Iris pigment epithelial cell (primary cell): Measurements from ENCODE around the gene TEAD2.
A peak's percentile ranks its signal among the peaks of the same experiment; 100 is the strongest.
"Not testable (repeated sequence)": the region's sequence is repeated elsewhere in the genome, so short reads cannot be mapped to it uniquely, and the experiment has no call there.

ENCODE experiments used
- DNase-seq: peaks from one replicate; pipeline ENCODE4 v3.0.0-alpha.2; 2011; ENCODE audit warnings: low read depth

The TEAD2 gene

DNA sequence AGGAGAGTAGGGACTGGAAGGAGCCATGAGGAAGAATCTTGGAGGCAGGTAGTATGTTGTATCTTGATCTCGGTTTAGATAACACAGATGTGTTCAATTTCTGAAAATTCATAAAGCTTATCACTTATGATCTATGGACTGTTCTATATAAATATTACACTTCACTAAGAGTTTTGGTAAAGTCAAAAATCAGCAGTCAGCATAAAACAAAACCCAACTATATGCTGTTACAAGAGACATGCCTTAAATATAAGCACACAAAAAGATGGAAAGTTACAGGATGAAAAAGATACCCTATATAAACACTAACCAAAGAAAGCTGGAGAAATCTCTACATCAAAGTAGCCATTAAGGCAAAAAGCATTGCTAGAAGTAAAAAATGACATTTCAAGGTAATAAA, 21.4 kb upstream of the TEAD2 start:
- no peak for DNase-seq

DNA sequence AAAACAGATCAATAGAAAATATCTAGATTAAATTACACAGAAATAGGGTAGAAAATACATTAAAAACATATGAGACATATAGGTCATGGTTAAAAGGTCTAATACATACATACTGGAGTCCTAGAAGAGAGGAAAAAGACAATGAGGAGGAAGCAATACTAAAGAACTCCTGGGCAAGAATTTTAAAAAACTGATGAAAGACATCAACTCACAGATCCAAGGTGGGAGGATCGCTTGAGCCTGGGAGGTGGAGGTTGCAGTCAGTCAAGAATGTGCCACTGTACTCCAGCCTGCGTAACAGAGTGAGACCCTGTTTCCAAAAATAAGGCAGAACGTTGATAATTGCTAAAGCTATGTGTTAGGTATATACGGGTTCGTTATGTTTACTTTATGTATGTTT, 20.4 kb upstream of the TEAD2 start:
- no peak for DNase-seq

DNA sequence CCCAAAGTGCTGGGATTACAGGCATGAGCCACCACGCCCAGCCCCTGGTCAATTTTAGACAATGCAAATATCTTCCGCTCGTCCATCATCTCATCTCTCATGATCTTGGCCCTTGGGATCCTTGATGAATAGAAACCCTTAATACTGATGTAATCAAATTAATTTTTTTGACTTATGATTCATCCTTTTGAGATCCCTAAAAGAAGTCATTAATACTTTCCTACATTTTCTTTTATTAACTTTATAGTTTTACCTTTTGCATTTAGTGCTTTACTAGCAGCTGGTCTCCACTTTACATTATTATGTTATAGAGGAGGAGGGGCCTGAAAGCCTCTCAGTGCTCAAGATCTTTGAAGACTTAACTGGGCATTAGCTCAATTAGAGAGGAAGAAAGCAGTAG, 18.2 kb upstream of the TEAD2 start:
- DNase-seq = no peak

DNA sequence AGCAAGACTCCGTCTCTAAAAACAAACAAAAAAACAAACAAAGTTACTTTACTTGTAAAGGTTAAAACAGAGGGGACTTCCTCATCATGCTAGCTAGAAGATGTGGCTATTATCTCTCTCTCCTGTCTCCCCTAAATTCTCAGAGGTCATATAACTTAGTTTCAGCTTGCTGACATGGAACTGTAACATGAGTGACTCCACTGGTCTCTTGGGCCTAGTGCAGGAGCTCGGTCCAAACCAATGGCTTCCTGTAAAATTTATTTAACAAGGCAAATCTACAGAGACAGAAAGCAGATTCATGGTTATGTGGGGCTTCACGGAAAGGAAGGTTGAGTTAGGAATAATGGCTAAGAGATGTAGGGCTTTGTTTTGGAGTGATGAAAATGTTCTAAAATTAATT, 16.3 kb upstream of the TEAD2 start:
- DNase-seq = no peak

DNA sequence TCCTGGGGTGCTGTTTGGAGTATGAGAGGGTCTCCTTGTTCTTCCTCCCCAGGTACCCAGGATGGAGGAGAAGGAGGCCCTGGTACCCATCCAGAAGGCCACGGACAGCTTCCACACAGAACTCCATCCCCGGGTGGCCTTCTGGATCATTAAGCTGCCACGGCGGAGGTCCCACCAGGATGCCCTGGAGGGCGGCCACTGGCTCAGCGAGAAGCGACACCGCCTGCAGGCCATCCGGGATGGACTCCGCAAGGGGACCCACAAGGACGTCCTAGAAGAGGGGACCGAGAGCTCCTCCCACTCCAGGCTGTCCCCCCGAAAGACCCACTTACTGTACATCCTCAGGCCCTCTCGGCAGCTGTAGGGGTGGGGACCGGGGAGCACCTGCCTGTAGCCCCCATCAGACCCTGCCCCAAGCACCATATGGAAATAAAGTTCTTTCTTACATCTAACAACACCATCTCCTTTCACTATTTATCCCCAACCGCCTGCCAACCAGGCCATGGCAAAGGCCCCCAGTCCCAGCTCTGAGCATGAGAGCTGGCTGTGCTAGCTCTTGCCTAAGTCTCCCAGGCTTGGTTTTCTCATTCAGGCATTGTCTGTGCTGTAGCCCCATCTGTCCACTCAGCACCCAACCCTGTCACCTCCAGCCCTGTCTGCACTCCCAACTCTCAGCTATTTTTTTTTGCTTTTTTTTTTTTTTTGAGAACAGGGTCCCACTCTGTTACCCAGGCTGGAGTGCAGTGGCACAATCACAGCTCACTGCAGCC, 12.6 kb upstream of the TEAD2 start:
- no peak for DNase-seq

DNA sequence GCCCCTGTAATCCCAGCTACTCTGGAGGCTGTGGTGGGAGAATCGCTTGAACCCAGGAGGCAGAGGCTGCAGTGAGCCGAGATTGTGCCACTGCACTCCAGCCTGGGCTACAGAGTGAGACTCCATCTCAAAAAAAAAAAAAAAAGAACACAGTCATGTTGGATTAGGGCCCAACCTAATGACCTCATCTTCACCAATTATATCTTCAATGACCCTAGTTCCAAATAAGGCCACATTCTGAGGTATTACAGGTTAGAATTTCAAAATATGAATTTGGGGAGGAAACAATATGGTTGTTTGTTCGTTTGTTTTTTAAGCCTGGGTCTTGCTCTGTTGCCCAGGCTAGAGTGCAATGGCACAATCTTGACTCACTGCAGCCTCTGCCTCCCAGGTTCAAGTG, 11.0 kb upstream of the TEAD2 start:
- not testable (repeated sequence) for DNase-seq

DNA sequence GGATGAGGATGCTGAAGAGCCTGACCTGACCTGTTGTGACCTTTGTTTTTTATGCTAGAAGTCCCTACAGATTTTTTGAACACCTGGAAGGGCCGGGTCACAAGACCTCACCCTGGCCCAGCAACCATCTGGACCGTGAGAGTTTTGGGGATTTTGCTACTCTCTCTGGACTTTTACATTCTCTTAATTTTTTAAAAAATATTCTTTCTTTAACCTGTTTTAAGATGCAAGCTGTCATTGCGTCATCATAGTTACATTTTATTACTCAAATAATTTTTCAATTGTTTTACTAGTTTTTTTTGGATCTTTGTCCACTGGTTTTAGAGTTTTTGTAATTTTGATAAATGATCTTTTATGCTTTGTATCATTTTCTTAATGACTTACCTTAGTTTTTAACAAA, 9.0 kb upstream of the TEAD2 start:
- DNase-seq = no peak

DNA sequence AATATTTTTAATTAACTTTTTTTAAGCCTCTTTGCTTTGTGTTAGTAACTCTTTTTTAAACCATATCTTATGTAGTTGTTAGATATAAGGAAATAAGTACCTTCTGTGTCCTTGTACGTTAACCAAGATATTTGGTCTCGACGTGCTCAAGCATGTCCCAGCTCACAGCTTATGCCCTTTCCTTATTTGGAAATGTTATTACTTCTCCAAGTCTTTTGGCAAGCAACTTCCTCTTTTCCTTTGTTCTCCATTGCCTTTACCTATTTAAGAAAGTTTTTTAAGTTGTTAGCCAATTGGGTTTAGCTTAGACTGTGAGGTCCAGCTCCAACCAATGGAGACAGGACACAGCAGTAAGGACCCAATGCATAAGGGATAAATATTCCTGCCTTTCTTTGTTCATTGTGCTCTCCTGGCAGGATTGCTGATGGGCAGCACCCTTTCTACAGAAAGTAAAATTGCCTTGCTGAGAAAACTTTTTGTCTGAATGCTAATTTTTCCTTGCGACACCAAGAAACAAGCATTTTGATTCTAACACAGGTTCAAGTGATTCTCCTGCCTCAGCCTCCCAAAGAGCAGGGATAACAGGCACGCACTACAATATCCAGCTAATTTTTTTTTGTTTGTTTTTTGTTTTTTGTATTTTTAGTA, 6.6 kb upstream of the TEAD2 start:
- no peak for DNase-seq

DNA sequence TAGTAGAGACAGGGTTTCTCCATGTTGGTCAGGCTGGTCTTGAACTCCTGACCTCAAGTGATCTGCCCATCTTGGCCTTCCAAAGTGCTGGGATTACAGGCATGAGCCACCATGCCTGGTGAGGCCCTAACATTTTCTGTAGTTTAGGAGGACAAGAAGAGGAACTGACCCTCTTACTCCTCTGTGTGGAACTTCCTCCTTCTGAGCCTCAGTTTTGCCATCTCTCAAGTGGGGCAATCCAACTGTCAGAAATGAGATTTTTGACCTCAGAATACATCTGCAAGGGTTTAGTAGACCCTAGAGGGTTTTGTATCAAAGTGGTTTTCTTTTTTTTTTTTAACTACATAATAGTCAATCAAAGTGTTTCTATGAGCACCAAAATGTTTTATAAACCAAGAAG, 3.9 kb upstream of the TEAD2 start:
- DNase-seq = no peak

DNA sequence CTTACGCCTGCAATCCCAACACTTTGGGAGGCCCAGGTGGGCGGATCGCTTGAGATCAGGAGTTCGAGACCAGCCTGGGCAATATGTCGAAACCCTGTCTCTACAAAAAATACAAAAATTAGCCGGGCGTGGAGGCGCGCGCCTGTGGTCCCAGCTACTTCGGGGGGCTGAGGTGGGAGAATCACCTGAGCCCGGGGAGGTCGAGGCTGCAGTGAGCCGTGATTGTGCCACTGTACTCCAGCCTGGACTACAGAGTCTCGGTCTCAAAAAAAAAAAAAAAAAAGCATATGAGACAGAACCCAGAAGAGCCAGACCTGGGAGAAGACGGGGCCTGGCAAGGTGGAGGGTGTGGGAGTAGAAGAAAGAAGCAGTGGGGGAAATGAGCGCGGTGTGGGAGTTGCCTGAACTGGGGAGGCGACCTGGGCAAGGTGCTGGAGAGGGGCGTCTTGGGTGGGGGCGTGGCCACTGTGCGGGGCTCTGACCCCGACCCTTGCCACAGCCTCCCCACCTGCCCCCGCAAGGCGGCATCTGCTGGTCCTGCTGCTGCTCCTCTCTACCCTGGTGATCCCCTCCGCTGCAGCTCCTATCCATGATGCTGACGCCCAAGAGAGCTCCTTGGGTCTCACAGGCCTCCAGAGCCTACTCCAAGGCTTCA, 2.0 kb upstream of the TEAD2 start:
- DNase-seq = no peak

DNA sequence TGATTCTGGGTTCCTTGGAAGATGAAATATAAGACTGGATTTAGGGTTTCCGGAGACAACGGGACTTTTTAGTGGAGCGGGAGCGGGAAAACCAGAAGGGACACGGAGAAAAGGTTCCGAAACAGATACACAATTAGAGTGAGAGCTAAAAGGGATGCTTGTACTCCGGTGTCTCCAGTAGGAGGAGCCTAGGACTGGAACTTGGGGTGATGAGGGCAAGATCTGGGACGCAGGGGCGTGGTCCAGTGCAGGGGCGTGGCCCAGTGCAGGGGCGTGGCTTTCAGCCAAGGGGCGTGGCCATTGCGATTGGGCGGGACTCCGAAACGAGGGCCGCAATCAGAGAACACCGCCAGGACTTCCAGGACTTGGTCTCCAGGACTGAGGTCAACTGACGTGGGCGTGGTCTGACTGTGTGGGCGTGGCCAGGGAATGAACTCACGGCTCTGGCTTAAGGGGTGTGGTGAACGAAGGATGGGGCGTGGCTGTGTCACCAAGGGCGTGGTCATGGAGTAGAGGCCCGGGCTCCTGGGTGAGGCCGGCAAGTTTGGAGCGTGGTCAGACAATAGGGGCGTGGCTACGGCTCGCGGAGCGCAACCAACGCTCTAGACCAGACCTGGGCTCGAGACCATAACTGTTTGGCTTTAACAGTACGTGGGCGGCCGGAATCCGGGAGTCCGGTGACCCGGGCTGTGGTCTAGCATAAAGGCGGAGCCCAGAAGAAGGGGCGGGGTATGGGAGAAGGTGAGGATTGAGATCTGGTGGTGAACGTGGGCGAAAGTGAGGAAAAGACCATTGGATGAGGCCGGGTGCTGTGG, 1.3 kb upstream of the TEAD2 start, which contains the start of gene DKKL1:
DKKL1 (plus strand) TSS at position 610 of the 815 bp plus-strand sequence; CDS start at position 732, 122 bp downstream.
- peak; percentile 99 for DNase-seq

DNA sequence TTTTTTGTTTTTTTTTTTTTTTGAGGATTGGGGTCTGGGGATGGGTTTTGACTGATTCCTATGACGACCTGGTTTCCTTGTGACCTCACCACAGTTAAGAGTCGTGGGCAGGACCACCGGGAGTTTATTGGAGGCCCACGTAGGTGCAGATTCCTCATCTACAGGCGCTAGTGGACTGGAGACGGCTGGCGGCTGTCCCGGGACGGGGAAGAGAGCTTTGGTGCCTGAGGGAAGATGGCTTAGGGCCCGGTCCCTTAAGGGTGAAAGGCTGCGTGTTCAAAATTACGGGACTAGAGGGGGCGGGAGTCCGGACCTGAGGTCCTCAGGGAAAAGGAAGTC, 682 bp upstream of the TEAD2 start:
- peak; percentile 34 for DNase-seq

DNA sequence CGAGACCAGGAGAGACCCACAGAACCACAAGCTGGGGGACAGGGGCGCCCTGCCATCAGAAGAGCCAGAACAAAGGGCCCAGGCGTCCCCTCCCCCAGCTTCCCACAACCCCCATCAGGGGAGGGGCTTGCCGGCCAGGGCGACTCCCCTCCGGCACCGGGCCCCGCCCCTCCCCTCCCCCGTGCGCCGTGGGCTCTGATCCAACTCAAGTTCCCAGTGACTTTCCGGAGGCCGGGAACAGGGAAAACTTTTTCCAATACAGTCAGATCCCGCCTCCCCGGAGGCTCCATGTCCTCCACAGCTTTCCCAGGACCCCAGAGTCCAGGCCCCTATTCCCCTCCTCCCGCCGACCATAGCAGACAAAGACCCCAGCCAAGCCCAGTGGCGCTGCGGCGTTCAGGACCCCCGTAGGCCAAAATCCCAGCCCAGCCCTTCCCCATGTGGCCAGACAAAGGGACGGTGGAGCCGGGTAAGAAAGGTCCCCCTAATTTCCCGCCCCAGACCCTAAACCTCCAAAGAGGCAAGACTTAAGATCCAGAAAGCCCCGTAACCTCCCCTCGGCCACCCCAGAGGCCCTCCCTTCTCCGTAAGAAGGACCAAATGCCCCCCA, 673 bp downstream of the TEAD2 start:
- DNase-seq = peak; percentile 60

DNA sequence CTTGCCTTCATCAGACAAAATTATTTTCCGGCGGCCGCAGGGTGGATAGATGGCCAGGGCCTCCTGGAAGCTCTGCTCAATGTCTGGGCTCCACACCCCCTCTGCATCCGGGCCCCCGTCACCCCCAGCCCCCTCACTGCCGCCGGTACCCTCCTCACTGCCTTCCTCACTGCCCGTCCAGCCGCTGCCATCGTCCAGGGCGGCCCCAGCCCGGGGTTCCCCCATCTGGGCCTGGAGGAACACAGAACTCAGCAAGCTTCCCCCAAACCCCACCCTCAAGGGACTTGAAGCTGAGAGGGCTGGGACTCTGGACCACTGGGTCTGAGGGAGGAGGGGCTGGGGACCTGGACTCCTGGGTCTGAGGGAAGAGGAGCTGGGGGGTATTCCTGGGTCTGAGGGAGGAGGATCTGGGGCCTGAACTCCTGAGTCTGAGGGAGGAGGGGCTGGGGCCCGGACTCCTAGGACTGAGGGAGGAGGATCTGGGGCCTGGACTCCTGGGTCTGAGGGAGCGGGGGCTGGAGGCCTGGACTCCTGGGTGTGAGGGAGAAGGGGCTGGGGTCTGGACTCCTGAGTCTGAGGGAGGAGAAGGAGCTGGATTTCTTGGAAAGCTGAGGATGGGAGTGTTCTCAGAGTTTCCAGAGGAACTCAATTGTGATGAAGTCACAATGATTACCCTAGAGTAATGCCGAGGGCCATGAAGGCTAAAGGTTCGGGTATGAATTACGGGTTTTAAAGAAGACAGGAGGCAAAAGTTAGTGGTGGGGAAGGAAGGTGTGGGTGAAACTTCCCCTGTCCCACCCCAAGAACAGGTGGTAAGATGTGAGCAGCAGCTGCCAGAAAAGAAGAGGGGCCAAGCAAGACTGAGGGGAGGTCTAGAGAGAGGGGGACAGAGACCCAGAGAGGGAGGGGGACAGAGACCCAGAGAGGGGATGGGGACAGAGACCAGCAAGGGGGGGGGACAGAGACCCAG, 2.1 kb downstream of the TEAD2 start:
- no peak for DNase-seq

DNA sequence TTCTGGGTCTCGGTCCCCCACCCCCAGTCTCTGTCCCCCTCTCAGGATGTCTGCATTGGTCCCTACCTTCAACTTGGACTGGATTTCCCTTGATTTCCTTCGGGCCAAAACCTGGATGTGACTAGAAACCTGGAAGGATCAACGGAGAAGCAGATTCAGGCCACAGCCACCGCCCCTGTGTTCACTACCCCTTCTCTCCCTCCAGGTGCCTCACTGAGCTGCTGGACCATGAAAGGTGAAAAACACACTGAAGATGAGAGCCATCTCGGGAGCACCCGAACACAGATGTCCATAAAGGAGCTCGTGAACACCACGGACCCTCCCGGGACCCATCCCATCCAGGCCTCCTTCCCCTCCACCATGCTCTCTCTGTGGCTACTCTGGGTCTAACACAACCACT, 5.0 kb downstream of the TEAD2 start:
- no peak for DNase-seq

DNA sequence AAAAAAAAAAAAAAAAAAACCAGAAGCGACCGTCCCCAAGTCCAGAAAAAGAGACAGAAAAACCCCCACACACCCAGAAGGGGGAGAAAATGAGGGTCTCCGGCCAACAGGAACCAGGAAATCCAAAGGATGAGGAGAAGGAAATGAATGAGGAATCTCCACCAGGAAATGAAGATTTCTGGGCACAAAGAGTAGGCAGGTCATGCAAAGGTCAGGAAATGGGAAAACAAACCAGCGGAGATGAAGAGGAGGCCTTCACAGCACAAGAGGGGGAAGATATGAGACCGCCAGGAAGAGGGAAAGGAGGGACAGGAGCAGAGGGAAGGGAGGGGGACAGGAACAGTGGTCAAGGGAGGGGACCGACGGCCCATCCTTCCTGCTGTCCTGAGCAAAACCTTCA, 5.8 kb downstream of the TEAD2 start:
- DNase-seq = no peak

DNA sequence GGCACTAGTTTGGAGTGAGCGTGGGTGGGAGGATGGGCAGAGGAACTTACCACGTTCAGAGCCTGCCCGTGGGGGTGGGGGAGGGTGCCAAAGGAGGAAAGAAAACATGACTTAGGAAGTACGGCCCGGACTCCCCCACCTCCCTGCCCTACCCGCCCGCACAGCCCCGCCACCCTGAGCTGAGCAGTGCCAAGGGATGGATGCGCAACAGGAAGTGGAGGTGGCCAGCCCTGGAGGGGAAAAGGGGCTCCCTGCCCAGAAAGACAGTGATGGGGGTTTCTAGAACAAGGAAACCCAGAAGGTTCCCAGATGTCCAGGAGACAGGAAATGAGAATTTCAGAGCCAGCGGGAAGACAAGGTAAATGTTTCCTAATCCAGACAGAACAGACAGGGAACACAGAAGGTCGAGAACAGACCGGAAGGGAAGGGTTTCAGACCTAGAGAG, 6.3 kb downstream of the TEAD2 start:
- DNase-seq = peak; percentile 23

DNA sequence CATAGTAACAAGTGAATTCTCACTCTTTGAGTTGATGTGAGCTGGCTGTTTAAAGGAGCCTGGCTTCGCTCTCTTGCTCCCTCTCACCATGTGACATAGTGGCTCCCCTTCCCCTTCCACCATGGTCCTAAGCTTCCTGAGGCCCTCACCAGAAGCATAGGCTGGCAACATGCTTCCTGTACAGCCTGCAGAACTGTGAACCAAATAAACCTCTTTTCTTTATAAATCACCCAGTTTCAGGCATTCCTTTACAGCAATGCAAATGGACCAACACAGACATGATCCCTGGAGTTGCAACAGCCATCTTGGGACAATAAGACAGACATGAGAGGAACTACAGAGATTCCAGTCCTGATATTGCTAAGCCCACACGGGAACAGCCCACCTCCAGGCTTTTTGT, 12.6 kb downstream of the TEAD2 start:
- no peak for DNase-seq

DNA sequence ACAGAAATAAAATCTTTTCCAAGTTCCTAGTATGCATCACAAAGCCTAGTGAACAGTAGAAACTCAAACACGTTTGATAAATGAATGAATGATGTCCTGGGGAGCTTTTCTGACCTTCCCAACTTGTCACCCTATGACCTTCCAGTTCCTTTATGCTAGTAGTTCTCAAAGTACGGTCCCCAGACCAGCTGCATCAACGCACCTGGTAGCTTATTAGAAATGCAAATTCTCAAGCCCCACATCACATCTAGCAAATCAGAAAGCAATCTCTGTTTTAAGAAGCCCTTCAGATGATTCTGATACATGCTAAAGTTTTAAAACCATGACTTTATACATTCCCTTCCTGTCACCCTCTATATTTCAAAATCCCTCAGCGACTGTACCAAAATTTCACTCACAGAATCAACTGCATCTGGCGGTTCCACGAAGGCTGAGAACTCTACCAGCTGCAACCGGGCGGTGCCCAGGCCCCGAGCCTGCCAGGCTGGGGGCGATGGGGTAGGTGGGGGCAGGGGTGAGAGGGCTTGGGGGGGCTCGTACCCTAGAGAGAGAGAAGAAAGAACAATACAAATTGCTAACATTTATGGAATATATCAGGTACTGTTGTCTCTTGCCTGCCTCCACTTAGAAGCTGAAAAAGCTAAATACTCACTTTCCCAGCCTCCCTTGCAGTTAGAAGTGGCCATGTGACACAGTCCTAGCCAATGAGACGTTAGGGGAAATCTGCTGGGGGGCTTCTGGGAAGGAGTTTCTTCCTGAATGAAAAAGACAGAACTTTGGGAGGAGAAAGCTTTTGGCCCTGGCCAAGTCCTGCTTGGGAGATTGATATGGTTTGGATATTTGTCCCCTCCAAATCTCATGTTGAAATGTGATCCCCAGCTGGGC, 13.7 kb downstream of the TEAD2 start:
- no peak for DNase-seq

DNA sequence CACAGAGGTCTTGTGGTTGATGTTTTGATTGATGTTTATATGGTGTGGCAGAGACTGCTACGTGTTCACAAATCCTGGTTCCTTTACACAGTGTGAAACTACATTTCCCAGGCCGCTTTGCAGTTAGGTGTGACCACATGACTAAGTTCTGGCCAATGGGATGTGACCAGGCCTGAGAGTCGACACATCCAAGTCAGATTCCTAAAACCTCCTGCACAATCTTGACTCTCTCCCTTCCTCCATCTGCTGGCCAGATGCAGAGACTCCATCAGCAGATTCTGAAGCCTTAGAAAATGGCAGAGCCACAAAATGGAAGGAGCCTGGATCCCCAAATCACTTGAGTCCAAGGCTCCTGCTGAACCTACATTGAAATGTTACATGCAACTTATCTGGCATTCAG, 14.4 kb downstream of the TEAD2 start:
- peak; percentile 75 for DNase-seq
